Spleen (tissue), 11 donors: Measurements from ENCODE around the gene COA3. TPM values are rescaled to one million over a fixed set of nuclear protein-coding genes. Genes with fewer than 3 reads are reported as not detected.

Experiments used
- DNase-seq: peaks from one replicate; pipeline ENCODE4 v3.0.0-alpha.2; 2020
- H3K27ac ChIP-seq, 8 donors: fragments of 200-600 bp; sonication (generic) in 7 of 8; 1 replicate in 4 of 8; 2 replicates in 4 of 8; pipeline versions ENCODE4 v1.5.0 to v1.8.0; 2016 to 2021; ENCODE audit warnings: inconsistent platforms in 4 of 8, mild to moderate bottlenecking in 4 of 8, moderate library complexity in 1 of 8
- H3K27me3 ChIP-seq, 7 donors: fragments of 200-600 bp; sonication (generic) in 6 of 7; replicated peaks in 1 of 7; 1 replicate in 4 of 7; 2 replicates in 3 of 7; pipeline versions ENCODE4 v1.5.0 to v1.8.0; 2016 to 2021; ENCODE audit warnings: inconsistent platforms in 3 of 7, mild to moderate bottlenecking in 1 of 7
- H3K36me3 ChIP-seq, 6 donors: fragments of 200-600 bp; sonication (generic) in 5 of 6; 1 replicate in 4 of 6; 2 replicates in 2 of 6; pipeline versions ENCODE4 v1.5.0 to v1.8.0; 2016 to 2021; ENCODE audit warnings: inconsistent platforms in 2 of 6
- H3K4me1 ChIP-seq, 6 donors: fragments of 200-600 bp; sonication (generic) in 5 of 6; 1 replicate in 3 of 6; 2 replicates in 3 of 6; pipeline versions ENCODE4 v1.5.0 to v1.8.0; 2016 to 2021; ENCODE audit warnings: inconsistent platforms in 3 of 6
- H3K4me3 ChIP-seq, 8 donors: fragments of 200-600 bp; sonication (generic) in 7 of 8; 1 replicate in 4 of 8; 2 replicates in 4 of 8; pipeline versions ENCODE4 v1.5.0 to v1.8.0; 2016 to 2021; ENCODE audit warnings: inconsistent platforms in 4 of 8, mild to moderate bottlenecking in 4 of 8, moderate library complexity in 2 of 8
- H3K9me3 ChIP-seq, 8 donors: fragments of 200-600 bp; sonication (generic) in 7 of 8; 1 replicate in 4 of 8; 2 replicates in 4 of 8; pipeline versions ENCODE4 v1.5.0 to v1.8.0; 2016 to 2021; ENCODE audit warnings: inconsistent platforms in 4 of 8
- POLR2A ChIP-seq, 3 donors: fragments of 450-650 bp; IDR thresholded peaks; one replicate each; pipeline ENCODE4 v1.5.1; 2017; ENCODE audit warnings: antibody characterized with exemption in 3 of 3, mild to moderate bottlenecking in 1 of 3
- POLR2AphosphoS5 ChIP-seq, 3 donors: sonication (generic); formaldehyde crosslinking; IDR thresholded peaks; one replicate each; pipeline ENCODE4 v1.5.1; 2017; ENCODE audit warnings: antibody characterized with exemption in 3 of 3
- WGBS, 5 donors: extraction: QIAGEN DNeasy Blood & Tissue Kit in 3 of 5; methylation state at CpG; one replicate each; pipeline versions ENCODE4 v1.1.5 to v1.1.7; 2013 to 2018; 5-methylcytosine and 5-hydroxymethylcytosine counted together
- intact Hi-C: fragments of 100-400 bp; cut with DNase I; formaldehyde crosslinking; loops from one replicate; pipeline ENCODE4 v1.15.0; 2023; ENCODE audit warnings: low total_unique reads
- polyA plus RNA-seq, 3 donors: library from polyadenylated mRNA; stranded (reverse); fragments of 200-250 nt; gene quantifications; one replicate each; pipeline ENCODE4 v1.2.1, GENCODE V29; 2013
- total RNA-seq, 7 donors: library from RNA; depleted of rRNA in 3 of 7; stranded (reverse); fragments of >200 nt in 3 of 7; fragmentation: NEBNext Ultra II Directional in 4 of 7; extraction: Animal tissue kit (Norgen Biotek cat#: 25700) in 4 of 7; gene quantifications; one replicate each; pipeline versions ENCODE4 v1.1.0 to v1.2.1, GENCODE V29; 2016 to 2021
- TF ChIP-seq, protein P1 (sequence below), 11 experiments: fragments of 200-600 bp in 7 of 11; fragments of 450-650 bp in 4 of 11; sonication (generic) in 4 of 11; IDR thresholded peaks in 8 of 11; conservative IDR thresholded peaks in 3 of 11; 1 replicate in 7 of 11; 2 replicates in 4 of 11; pipeline versions ENCODE4 v1.4.0 to v1.8.0; 2016 to 2021; ENCODE audit warnings: antibody characterized with exemption in 11 of 11, inconsistent platforms in 4 of 11, mild to moderate bottlenecking in 1 of 11
- donor health status: healthy with polysubstance abuse.
- donor health status: DM: no; HTN: no; CAD: no; lungs with moderate emphysema.
- donor health status: DM: no; HTN: no; CAD: no.
- donor health status: Bipolar disorder and iron deficiency.
- donor health status: healthy.
- donor health status: DM: no; HTN: no; CAD: no.
- donor health status: DM: yes; HTN: yes; CAD: no.

COA3 gene
- total and polyA plus RNA-seq, 10 donors, result 30.0 to 126 (median 43.3) TPM

GRCh38 chr17:42760652-42761581 is 37.6 kb downstream of the COA3 start, which contains the start of gene RAMP2:
Gene RAMP2 (plus strand): TSS chr17:42761227. CDS start chr17:42761262, 35 bp downstream.
- 3 to 30% (median 5%) methylated on average over 12 to 92 of the region's 92 CpGs for WGBS, 5 donors
- TF ChIP-seq POLR2AphosphoS5 (IDR thresholded peaks at IDR 0.05) (peak in 2 of 3 donors; percentile 28 to 34), POLR2A (IDR thresholded peaks at IDR 0.05) (no peak)
- Histone ChIP-seq H3K36me3 (no peaks in the 10 kb centered on the region), H3K4me3 (peak within 1 kb of the TSS; percentile 16 to 71 (median 44)), H3K4me1 (peaks cover 13 to 55% (median 38%) of the 10 kb centered on the region in 6 donors), H3K27me3 (peaks cover 0 to 52% (median 22%) of the 10 kb centered on the region in 7 donors), H3K9me3 (no peaks in the 10 kb centered on the region), H3K27ac (peak within 1 kb of the TSS in 6 of 8 donors; percentile 42 to 77 (median 66))
- intact Hi-C loops, result loop anchor here (5.0 kb wide), 1 partner anchor 39 kb away; no protein-coding TSS in a partner anchor
- DNase-seq, result peak; percentile 74

- Histone ChIP-seq H3K27me3 (peaks cover 0 to 46% (median 22%) of the 10 kb centered on the region in 7 donors), H3K27ac (peak overlapping the region in 4 of 8 donors; percentile 42 to 77 (median 62)), H3K4me1 (peaks cover 13 to 55% (median 38%) of the 10 kb centered on the region in 6 donors), H3K4me3 (peak overlapping the region in 6 of 8 donors; percentile 16 to 71 (median 46)), H3K36me3 (no peaks in the 10 kb centered on the region), H3K9me3 (no peaks in the 10 kb centered on the region)
- 37 to 53% (median 45%) methylated on average over 11 of the region's 11 CpGs for WGBS, 5 donors
- TF ChIP-seq POLR2A (IDR thresholded peaks at IDR 0.05) (no peak), POLR2AphosphoS5 (IDR thresholded peaks at IDR 0.05) (peak in 2 of 3 donors; percentile 47 to 49)
- TF ChIP-seq, protein P1, sequence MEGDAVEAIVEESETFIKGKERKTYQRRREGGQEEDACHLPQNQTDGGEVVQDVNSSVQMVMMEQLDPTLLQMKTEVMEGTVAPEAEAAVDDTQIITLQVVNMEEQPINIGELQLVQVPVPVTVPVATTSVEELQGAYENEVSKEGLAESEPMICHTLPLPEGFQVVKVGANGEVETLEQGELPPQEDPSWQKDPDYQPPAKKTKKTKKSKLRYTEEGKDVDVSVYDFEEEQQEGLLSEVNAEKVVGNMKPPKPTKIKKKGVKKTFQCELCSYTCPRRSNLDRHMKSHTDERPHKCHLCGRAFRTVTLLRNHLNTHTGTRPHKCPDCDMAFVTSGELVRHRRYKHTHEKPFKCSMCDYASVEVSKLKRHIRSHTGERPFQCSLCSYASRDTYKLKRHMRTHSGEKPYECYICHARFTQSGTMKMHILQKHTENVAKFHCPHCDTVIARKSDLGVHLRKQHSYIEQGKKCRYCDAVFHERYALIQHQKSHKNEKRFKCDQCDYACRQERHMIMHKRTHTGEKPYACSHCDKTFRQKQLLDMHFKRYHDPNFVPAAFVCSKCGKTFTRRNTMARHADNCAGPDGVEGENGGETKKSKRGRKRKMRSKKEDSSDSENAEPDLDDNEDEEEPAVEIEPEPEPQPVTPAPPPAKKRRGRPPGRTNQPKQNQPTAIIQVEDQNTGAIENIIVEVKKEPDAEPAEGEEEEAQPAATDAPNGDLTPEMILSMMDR (IDR thresholded peaks at IDR 0.05 in 8 of 11, conservative IDR thresholded peaks at IDR 0.05 in 3 of 11), result no peak
- peak; percentile 54 for DNase-seq
- intact Hi-C loops, result loop anchor here (5.0 kb wide), 1 partner anchor 38 kb away; no protein-coding TSS in a partner anchor
Measured at GRCh38 chr17:42759982-42760651, 38.4 kb downstream of the COA3 start.

GRCh38 chr17:42754782-42755181 is 43.7 kb downstream of the COA3 start:
- Histone ChIP-seq H3K4me1 (peaks cover under 1 to 27% (median 11%) of the 10 kb centered on the region in 6 donors), H3K36me3 (no peaks in the 10 kb centered on the region), H3K4me3 (no peak overlapping the region), H3K9me3 (no peaks in the 10 kb centered on the region), H3K27ac (no peak overlapping the region), H3K27me3 (peaks cover 0 to 11% (median 0%) of the 10 kb centered on the region in 7 donors)
- TF ChIP-seq, protein P1 (IDR thresholded peaks at IDR 0.05 in 8 of 11, conservative IDR thresholded peaks at IDR 0.05 in 3 of 11), result no peak
- TF ChIP-seq POLR2A (IDR thresholded peaks at IDR 0.05) (no peak), POLR2AphosphoS5 (IDR thresholded peaks at IDR 0.05) (no peak)
- DNase-seq, result peak; percentile 40
- intact Hi-C loops, result no loop called here
- 88 to 94% (median 90%) methylated on average over 3 of the region's 3 CpGs for WGBS, 5 donors

GRCh38 chr17:42751628-42752027 is 46.9 kb downstream of the COA3 start:
- intact Hi-C loops, result no loop called here
- WGBS, 5 donors, result 68 to 86% (median 85%) methylated on average over 7 of the region's 7 CpGs

More at GRCh38 chr17:42751628-42752027, 46.9 kb downstream of the COA3 start:
- DNase-seq, result no peak
- Histone ChIP-seq H3K36me3 (no peaks in the 10 kb centered on the region), H3K4me3 (no peak overlapping the region), H3K27me3 (peaks cover 0 to 14% (median 0%) of the 10 kb centered on the region in 7 donors), H3K4me1 (peaks cover 0 to 30% (median 10%) of the 10 kb centered on the region in 6 donors), H3K9me3 (no peaks in the 10 kb centered on the region), H3K27ac (no peak overlapping the region)
- TF ChIP-seq POLR2A (IDR thresholded peaks at IDR 0.05) (no peak), POLR2AphosphoS5 (IDR thresholded peaks at IDR 0.05) (no peak)
- TF ChIP-seq, protein P1 (IDR thresholded peaks at IDR 0.05 in 8 of 11, conservative IDR thresholded peaks at IDR 0.05 in 3 of 11), result no peak
